HepG2 (cell line): Measurements from ENCODE around the gene TRAPPC10. TPM values are rescaled to one million over a fixed set of nuclear protein-coding genes. Genes with fewer than 3 reads are reported as not detected.
A peak's percentile ranks its signal among the peaks of the same experiment; 100 is the strongest.

Source experiments
- ELF3 ChIP-seq: IDR thresholded peaks from 2 replicates; pipeline ENCODE4 v1.6.1; 2016; ENCODE audit warnings: missing genetic modification reagents, missing compliant biosample characterization
- HDAC1 ChIP-seq: sonication (generic); formaldehyde crosslinking; IDR thresholded peaks from 2 replicates; pipeline ENCODE4 v1.5.1; 2020; ENCODE audit warnings: mild to moderate bottlenecking, missing genetic modification reagents
- HNF4A ChIP-seq: sonication (generic); formaldehyde crosslinking; IDR thresholded peaks from 2 replicates; pipeline ENCODE4 v1.4.0; 2020; ENCODE audit warnings: missing genetic modification reagents
- MLXIP ChIP-seq: sonication (generic); formaldehyde crosslinking; IDR thresholded peaks from 2 replicates; pipeline ENCODE4 v1.9.0; 2021; ENCODE audit warnings: missing genetic modification reagents, borderline replicate concordance
- MTA1 ChIP-seq: sonication (generic); formaldehyde crosslinking; IDR thresholded peaks from 2 replicates; pipeline ENCODE4 v1.4.0; 2020; ENCODE audit warnings: missing genetic modification reagents, mild to moderate bottlenecking, borderline replicate concordance
- NFATC3 ChIP-seq: sonication (generic); formaldehyde crosslinking; IDR thresholded peaks from 2 replicates; pipeline ENCODE4 v1.5.1; 2020; ENCODE audit warnings: mild to moderate bottlenecking, missing genetic modification reagents
- PAXIP1 ChIP-seq: sonication (generic); formaldehyde crosslinking; conservative IDR thresholded peaks from 2 replicates; pipeline ENCODE4 v1.4.0; 2020; ENCODE audit warnings: mild to moderate bottlenecking, missing genetic modification reagents, moderate library complexity
- PITX1 ChIP-seq: sonication (generic); formaldehyde crosslinking; IDR thresholded peaks from 2 replicates; pipeline ENCODE4 v1.5.1; 2020; ENCODE audit warnings: mild to moderate bottlenecking, missing genetic modification reagents
- POLR2AphosphoS5 ChIP-seq: IDR thresholded peaks from 2 replicates; pipeline ENCODE4 v1.6.1; 2012; ENCODE audit warnings: low read depth, low read length
- RNF219 ChIP-seq: sonication (generic); formaldehyde crosslinking; IDR thresholded peaks from 2 replicates; pipeline ENCODE4 v1.5.0; 2020; ENCODE audit warnings: mild to moderate bottlenecking, missing genetic modification reagents
- SP4 ChIP-seq: sonication (generic); formaldehyde crosslinking; IDR thresholded peaks from 2 replicates; pipeline ENCODE4 v1.8.1; 2023; ENCODE audit warnings: mild to moderate bottlenecking, missing genetic modification reagents
- TCF7L2 ChIP-seq: IDR thresholded peaks from 2 replicates; pipeline ENCODE4 v1.6.1; 2011; ENCODE audit warnings: mild to moderate bottlenecking, low read depth, low read length, moderate library complexity
- ZFX ChIP-seq: sonication (generic); formaldehyde crosslinking; IDR thresholded peaks from 2 replicates; pipeline ENCODE4 v1.4.0; 2020; ENCODE audit warnings: mild to moderate bottlenecking, low read depth, missing genetic modification reagents, moderate library complexity
- ZNF142 ChIP-seq: sonication (generic); formaldehyde crosslinking; IDR thresholded peaks from 2 replicates; pipeline ENCODE4 v1.4.0; 2020; ENCODE audit warnings: missing genetic modification reagents
- ZNF335 ChIP-seq: sonication (generic); formaldehyde crosslinking; IDR thresholded peaks from 2 replicates; pipeline ENCODE4 v1.4.0; 2020; ENCODE audit warnings: missing genetic modification reagents
- polyA plus RNA-seq, 8 experiments: library from polyadenylated mRNA; depleted of rRNA in 3 of 8; stranded (reverse) in 7 of 8; unstranded in 1 of 8; fragments of >200 nt; fragmentation: Illumina TruSeq in 4 of 8; extraction: Trizol in 4 of 8; gene quantifications; 2 replicates each; pipeline versions ENCODE4 v1.2.1 to v1.2.3, GENCODE V29; 2011 to 2016; ENCODE audit warnings: low read depth in 4 of 8, missing spikeins in 1 of 8, mixed read lengths in 1 of 8; ENCODE audit not compliant: insufficient read depth in 1 of 8
- total RNA-seq, 5 experiments: library from RNA; depleted of rRNA; stranded (reverse); fragments of >200 nt; fragmentation: Illumina TruSeq; extraction: Trizol; gene quantifications; 2 replicates each; pipeline ENCODE4 v1.2.3, GENCODE V29; 2016; ENCODE audit warnings: low read depth in 1 of 5

TRAPPC10 gene
- total and polyA plus RNA-seq, 2 of the 13 experiments (the other 11 are each of a cell fraction or from before 2014, with no cell fraction given): 10.6 to 16.5 TPM

GRCh38 chr21:44010429-44010828, 1.7 kb upstream of the TRAPPC10 start (continued):
- 0 out of 2 replicates have a peak, but pooled peaks have one; percentile 44 for TF ChIP-seq HDAC1 (CRISPR knock-in tag)
- TF ChIP-seq ZNF142 (CRISPR knock-in tag): no peak
- TF ChIP-seq ELF3 (CRISPR knock-in tag): 0 out of 2 replicates have a peak, but pooled peaks have one; percentile 15
- TF ChIP-seq MTA1: peak; percentile 21; the same call in 1 of the 2 replicates
- TF ChIP-seq RNF219 (CRISPR knock-in tag): no peak
- no peak for TF ChIP-seq POLR2AphosphoS5
- no peak for TF ChIP-seq ZNF335 (CRISPR knock-in tag)
- TF ChIP-seq SP4: 0 out of 2 replicates have a peak, but pooled peaks have one; percentile 18
- no peak for TF ChIP-seq PAXIP1 (CRISPR knock-in tag)
- 0 out of 2 replicates have a peak, but pooled peaks have one; percentile 36 for TF ChIP-seq PITX1 (CRISPR knock-in tag)
- TF ChIP-seq TCF7L2: no peak
- peak; percentile 29; the same call in 1 of the 2 replicates for TF ChIP-seq HNF4A
- TF ChIP-seq ZFX: peak; percentile 59; the same call in 1 of the 2 replicates
- TF ChIP-seq MLXIP (CRISPR knock-in tag): no peak
- no peak for TF ChIP-seq NFATC3 (CRISPR knock-in tag)
